T-helper 9 cell (primary cell): ENCODE data around the gene PITPNC1.
A peak's percentile ranks its signal among the peaks of the same experiment; 100 is the strongest.

Experiments
- DNase-seq: peaks from one replicate; pipeline ENCODE4 v3.0.0-alpha.2; 2020

Gene PITPNC1

DNA sequence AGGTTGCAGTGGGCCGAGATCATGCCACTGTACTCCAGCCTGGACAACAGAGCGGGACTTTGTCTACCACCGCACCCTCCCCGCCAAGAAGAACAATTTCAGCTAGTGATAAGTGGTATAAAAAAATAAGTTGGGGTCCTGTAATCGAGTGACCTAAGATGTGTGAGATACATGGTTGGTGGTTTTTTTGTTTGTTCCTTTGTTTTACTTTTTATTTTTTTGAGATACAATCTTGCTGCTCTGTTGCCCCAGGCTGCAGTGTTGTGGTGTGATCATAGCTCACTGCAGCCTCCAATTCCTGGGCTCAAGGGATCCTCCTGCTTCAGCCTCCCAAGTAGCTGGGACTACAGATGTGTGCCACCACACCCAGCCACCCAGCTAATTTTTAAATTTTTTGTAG, 58.7 kb downstream of the PITPNC1 start:
- DNase-seq, result no peak

DNA sequence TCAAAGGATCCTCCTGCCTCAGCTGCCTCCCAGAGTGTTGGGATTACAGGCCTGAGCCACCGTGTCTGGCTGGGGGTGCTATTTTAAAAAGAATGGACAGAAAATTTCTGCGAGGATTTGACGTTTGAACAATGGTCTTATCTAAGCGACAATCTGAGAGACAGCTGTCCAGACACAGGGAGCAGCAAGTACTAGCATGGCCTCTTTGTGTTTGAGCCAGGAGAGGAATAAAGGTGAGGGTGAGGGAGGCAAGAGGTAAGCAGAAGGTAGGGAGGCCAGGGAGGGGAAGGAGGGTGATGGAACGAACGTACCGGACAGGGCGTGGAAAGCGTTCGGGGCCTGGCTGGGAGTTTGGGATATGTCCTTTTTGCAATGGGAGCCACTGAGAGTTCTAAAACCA, 59.2 kb downstream of the PITPNC1 start:
- no peak for DNase-seq

DNA sequence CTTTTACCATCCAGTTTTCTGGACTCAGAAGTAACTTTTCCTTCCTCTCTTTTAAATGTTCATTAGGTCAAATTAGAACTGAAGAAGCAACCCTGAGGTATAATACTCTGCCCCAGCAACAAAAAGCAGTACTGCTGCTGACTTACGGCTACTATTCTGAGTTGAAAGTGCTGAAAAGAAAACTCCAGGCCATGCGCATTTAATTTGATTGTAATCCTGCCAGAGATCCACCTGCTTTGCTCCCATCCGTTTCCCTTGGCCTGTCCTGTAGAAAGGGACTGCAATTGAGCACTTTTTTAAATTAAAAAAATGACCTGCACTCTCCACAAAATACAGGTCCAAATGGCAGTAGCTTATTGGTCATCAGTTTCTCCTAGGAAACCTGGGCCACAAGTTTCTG, 61.6 kb downstream of the PITPNC1 start:
- DNase-seq, result no peak

DNA sequence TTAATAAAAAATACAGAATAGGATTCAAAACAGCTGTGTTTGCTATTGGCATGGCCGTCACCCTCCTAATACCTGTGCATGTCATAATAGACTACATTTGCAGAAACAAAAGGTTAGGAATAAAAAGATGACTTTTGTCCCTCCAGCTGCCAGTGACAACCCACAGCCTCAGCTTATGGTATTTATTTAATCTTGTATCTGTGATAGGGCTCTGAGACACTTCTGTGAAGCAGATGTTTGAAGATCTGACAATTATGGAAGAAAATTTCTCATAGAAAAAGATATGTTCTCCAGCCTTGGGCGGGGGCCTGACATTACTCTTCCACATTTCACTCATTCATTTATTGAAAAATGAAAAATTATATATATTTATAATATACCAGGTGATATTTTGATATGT, 62.2 kb downstream of the PITPNC1 start:
- DNase-seq, result no peak

DNA sequence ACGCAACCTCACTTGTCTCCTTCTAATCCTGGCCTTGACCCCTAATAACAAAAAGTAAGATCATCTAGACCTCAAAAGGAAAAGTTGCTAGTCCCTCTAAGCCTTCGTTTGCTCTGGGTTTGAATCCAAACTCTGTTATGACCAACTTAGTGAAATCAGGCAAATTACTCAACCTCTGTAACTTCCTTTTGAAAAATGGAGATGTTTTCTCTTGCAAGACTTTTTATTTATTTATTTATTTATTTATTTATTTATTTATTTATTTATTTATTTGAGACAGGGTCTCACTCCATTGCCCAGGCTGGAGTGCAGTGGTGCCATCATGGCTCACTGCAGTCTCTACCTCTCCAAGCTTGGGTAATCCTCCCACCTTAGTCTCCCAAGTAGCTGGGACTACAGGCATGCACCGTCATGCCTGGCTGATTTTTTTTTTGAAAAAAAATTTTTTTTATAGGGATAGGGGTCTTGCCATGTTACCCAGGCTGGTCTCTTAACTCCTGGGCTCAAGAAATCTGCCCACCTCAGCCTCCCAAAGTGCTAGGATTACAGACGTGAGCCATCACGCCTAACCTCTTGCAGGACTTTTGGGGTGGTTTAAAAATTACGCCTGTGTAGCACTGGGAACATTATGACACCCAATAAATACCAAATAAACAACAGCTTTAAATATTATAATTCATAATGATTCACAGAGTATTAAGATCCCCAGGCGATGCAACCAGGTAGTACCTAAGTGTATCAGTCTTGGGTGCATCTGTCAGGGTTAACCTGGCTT, 63.4 kb downstream of the PITPNC1 start:
- no peak for DNase-seq

DNA sequence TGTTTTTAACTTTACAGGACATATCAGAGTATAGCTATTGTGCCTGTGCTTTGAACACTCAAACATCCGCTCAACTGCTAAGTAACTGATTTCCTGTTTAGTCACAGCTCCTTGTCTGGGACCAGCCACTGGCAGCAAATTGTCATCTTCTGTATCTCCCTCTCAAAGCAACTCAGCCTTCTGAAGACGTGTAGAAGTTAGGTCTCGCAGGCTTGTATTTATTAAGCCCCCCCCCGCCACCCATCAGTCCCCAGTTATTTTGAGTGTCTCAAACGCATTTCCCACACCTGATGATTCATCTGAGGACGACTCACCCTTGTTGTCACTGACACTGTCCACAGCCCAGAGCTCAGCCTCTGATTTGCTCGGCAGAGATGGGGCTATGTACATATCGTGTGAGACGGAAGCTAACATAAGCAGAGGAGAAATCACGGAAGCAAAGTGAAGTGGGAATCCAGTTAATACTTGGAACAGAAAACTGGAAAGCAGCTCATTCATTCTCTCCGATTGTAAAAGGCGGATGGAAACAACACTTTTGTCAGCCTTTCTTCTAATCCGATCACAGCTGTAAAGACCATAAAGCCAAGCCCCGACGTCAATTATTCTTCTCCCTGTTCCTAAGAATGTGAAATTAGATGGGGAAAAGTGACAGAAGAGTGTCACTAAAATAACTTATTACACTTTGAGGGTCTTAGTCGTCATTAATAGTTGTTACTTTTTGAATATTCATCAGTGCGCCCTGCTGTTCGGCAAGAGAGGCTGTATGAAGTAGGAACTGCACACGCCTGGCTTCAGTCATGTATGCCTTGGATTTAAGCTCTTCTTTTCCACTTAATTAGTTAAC, 64.2 kb downstream of the PITPNC1 start:
- DNase-seq, result peak; percentile 65

DNA sequence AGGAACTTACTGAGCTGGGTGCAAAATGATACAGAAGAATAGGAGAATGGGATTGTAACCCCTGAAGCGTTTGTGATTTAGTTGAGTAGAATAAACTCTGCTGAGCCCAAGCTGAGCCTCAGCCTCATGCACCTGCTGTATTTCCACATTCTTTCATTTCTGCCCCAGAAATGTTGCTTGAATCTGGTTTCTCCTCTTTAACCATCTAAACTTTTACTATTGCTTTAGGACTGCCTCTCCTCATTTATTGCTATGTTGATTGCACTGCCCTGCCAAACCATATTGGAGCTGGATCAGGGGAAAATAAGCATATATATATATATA, 64.8 kb downstream of the PITPNC1 start:
- DNase-seq, result no peak

DNA sequence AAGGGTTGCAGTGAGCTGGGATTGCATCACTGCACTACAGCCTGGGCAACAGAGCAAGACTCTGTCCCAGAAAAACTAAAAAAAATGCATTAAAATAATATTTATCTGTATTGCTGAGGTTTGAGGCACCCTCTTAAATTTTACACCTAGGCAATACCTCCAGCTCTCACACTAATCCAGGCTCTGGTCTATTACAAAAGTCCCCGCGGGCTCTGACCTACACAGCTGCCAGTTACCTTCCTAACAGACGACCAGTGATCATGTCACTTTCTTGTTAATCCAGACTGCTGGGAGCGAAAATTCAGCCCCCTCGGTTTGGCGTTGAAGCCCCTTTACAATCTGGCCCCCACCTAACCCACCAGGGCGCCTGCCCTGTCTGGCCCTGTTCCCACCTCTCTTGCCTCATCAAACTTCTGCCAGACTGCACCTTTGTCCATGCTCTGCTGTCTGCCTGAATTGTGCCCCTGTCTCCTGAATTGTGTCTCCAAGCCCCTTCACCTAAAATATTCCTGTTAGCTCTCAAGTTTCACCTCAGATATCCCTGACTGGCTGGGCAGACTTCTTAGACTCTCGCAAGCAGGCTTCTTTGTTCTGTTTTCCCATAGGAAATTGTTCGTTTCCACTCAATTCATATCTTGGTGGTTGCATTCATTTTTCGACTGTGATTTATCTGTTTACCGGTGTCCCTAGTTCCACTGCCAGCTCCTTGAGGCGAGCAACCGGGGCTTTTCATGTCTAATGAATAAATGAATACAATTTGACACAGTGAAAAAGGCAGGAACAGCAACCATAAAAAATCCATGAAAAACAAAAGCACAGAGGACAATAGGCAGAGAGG, 65.9 kb downstream of the PITPNC1 start:
- no peak for DNase-seq

DNA sequence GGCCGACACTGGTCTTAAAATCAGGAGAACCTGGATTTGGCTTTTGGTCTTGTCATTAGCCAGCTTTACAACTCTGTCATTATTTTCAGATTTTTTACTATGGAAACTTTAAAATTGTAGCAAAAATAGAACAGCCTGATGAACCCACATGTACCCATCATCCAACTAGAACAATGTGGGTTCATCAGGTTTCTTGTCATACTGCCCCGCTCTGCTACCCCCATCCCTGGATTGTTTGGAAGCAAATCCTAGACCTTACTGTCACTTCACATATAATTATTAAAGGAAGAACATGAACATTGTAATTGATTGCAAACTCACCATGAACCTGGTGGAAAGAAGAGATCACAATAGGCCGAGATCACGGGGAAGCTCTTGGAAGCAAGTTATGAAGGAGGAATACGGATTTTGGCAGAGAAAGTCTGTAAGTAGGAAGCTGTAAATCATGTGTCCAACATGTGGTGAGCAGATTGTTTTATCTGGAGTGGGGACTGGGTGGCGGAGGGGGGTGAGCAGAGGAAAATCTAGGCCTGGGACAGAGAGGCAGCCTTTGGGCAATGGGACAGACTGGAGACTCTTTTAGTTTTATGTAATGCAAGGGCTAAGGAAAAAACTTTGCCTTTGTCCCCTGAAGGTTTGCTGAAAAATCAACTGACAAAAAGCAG, 67.0 kb downstream of the PITPNC1 start:
- no peak for DNase-seq

DNA sequence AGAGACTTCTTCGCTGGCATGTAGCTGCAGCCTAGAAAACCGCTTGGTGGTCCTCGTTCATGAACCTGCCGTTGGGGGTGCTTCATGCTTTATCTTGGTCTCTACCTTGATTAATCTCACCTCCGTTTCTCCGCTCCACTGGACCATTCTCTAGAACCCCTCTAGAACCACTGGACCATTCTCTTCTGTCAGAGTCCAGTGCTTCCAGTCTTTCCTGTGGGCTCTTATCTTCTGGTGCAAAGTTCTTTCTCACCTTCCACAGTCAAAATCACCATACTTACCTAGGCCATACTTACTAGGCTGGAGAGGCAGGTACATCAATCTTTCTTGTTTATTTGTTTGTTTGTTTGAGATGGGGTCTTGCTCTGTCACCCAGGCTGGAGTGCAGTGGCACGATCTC, 71.4 kb downstream of the PITPNC1 start:
- no peak for DNase-seq

DNA sequence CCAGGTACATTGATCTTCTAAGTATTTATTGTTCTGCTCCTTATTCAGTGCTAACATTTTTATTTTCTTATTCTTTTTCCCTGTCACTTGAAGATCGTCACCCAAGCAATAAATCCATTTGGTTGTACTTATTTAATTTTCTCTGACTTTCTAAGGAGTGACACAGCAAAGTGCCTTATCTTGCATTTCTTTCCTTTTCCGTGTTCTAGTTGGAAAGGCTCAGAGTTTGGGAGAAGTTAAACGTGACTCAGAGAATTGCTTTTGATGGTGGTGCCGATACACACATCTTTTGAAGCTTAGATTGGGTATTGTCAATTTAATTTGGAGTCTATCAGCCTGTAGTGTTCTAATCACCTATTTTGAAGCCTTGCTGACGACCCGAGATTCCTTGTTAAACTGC, 72.0 kb downstream of the PITPNC1 start:
- DNase-seq, result no peak

DNA sequence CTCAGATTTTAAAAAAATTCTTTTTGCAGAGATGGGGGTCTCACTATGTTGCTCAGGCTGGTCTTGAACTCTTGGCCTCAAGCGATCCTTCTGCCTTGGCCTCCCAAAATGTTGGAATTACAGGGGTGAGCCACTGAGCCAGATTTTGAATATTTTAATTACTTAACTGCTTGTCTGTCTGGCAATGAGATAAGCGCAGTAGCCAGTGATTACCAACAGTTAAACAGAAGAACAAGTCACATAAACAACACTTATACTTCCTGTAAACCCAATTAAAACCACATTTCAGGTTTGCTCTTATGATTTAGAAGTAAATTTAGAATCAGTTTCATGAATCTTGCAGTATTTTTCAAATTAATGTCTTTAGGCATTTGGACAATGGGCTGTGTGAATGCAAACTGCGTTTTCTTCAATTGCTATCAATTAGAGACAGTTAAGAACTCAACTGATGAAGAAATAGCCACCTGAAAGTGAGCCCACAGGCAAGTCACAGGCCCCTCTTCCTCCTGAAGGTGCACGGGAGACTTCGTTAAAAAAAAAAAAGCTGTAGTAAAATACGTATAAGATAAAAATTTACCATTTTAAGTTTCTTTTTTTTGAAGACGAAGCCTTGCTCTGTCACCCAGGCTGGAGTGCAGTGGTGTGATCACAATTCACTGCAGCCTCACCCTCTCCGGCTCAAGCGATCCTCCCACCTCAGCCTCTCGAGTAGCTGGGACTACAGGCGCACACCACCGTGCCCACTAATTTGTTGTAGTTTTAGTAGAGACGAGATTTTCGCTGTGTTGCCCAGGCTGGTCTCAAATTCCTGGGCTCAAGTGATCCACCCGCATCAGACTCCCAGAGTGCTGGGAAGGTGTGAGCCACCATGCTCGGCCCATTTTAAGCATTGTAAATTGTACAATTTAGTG, 73.0 kb downstream of the PITPNC1 start:
- no peak for DNase-seq

DNA sequence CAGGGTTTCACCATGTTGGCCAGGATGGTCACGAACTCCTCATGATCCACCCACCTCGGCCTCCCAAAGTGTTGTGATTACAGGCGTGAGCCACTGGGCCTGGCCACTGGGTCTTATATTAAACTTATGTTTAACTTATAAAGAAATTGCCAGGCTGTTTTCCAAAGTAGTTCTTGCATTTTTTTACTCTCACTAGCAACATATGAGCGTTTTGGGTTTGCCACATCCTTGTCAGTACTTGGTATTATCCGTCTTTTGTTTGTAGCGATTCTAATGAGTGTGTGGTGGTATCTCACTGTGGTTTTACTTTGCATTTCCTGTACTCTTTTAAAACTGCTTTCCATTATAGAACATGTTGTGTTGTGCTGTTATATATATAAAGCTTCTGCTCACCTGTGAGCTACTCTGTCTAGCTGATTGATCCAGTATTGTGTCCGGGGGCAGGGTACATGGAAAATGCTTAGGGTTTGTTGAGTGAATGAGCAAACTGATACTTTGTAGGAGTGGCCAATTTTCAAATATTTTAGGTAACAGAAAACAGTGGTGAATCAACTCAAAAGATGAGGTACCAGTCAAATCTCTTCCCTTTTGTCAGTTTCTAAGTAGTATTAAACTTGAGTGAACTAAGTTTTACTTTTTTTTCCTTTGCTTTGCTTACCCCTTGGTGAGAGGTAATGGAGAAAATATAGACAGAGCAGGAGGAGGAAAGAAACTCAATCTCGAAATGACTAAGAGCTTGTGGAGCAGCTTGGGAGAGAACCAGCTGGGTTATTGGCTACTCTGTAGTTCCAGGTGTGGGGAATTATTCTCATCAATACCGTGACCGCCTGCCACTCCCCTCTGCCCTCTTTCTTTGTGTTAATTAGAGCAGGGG, 75.8 kb downstream of the PITPNC1 start:
- no peak for DNase-seq

DNA sequence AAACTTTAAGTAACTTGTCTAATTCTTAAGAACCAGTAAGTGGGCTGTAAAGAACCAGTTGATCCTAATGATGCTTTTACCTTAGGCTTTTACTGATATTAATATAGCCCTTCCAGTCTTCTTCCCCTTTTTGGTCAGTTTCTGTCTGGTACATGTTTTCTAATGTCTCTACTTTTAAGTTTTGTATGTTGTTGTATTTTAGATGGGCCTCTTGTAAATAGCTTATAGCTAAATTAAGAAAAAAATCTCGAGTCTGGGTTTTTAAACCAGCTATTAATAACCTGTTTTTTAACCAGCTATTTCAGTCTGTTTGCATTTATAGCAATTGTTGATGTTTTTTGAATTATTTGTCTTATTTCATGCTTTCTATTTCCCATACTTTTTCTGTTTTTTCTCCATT, 79.0 kb downstream of the PITPNC1 start:
- no peak for DNase-seq

DNA sequence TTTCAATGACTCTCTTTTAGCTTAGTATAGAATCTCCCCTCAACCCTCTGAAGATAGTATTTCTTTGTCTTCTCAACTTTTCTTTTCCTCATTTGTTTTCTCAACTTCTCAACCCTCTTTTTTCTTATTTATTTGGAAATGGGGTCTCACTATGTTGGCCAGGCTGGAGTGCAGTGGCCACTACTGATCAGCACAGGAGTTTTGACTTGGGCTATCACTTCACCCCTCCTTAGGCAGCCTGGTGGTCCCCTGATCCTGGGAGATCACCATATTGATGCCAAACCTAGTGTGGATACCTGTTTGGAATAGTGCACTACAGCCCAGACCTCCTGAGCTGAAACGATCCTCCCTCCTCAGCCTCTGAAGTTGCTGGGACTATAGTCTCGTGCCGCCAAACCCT, 79.8 kb downstream of the PITPNC1 start:
- DNase-seq, result no peak

DNA sequence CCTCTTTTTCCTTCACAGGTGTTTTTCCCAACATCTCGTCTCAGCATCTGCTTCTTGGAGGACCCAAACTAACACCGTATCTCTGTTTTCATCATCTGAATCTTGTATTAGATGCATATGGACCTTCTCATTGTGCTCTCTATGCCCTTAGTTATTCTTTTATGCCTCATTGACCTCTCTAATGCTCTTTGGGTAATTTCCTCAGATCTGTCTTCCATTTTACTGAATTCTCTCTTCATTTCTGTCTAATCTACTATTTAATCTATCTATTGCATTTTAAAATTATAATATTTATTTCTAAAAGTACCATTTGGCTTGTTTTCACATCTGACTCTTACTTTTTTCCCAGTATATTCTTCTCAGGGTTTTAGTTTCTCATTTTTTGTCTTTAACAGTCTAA, 81.1 kb downstream of the PITPNC1 start:
- no peak for DNase-seq

DNA sequence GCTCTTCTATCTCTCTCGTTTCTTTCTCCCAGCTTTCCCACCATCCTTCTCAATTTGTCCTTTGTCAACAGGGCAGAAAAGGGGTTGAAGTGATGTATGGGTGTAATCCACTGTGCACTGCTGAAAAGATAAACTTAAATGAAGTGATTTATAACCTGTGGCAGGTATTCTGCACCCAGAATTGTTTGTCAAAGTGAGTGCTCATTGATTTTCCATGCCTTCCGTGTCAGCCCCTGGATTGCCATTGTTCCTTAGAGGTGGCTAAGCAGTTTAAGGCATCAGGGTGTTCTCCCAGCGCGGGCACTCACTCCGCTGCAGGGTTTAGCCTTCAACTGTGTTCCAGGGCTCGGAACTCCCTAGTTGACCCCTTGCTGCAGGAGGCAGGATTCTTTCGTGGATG, 82.9 kb downstream of the PITPNC1 start:
- no peak for DNase-seq

DNA sequence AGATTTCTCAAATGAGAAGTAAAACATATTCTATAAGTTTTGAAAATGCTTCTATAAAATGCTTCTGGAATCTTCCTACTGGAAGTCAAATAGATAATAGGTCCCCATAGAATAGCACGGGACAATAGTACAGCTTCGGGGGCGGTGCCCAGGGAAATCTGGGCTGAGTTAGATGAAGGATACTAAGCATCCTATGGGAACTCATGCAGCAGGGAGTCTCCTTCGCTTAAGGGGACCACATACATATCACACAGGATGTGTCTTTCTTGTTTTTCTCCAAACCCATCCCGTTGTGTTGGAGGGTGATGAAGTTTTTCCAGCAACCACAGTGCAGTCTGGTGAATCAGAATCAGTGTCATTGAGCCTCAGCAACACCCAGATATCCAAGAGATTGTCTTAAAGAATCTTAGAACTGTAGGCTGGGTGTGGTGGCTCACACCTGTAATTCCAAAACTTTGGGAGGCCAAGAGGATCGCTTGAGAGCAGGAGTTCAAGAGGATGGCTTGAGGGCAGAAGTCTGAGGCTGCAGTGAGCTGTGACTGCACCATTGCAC, 84.2 kb downstream of the PITPNC1 start:
- DNase-seq, result no peak

DNA sequence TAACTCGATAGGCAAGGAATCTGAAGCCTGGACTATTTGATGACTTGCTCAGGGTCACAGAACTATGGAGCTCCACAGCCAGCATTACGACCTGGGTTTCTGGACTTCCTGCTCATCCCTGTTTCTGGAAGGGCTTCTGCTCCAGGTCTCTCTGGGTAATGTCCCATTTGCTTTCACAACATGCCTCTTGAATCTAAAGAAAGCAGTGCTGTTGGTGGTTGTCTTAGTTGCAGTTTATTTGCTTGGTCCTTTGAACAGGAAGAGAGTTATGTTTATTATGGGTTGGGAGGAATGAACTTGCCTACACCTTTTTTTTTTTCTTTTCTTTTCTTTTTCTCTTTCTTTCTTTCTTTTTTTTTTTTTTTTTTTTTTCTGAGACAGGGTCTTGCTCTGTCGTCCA, 84.8 kb downstream of the PITPNC1 start:
- no peak for DNase-seq

DNA sequence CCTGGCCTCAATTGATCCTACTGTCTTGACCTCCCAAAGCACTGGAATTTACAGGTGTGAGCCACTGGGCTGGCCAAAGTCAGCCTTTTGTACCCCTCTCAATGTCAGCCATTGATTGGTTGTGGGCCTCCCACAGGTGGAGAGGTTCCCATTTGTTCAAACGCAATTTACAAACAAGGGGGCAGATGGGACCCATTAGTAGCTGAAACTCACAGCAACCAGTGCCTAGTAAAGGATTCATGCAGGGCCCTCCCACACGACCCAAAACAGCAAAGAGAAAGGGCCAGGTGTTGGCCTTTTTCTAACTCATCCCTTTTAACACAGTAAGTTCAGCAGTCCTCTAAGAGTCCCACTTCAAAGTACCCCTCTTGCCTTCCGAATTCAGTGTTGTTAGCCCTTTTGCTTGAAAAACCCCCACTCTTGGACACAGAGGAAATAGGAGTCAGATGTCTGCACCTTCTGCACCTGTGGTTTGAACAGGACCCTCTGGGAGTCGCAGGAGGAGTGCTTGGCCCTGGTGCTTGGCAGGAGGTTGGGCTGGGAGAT, 89.2 kb downstream of the PITPNC1 start:
- no peak for DNase-seq
